ENCODE results near the gene PLD4.
"Not testable (repeated sequence)": the region's sequence is repeated elsewhere in the genome, so short reads cannot be mapped to it uniquely, and the experiment has no call there.

Gene PLD4

GRCh38 chr14:104880584-104881210 lies 44.0 kb upstream of the PLD4 start:
- Histone ChIP-seq H3K27ac (ENCODE audit: low read length) (no peak overlapping the region), H3K36me3 (ENCODE audit: insufficient read depth, low read depth, low read length) (peaks cover 5% of the 10 kb centered on the region; the same call in 1 of the 2 replicates), H3K4me1 (ENCODE audit: insufficient read depth, low read length) (no peaks in the 10 kb centered on the region)

GRCh38 chr14:104881369-104881979 lies 43.2 kb upstream of the PLD4 start:
- Histone ChIP-seq H3K4me3 (ENCODE audit: low read length) (no peak overlapping the region), H3K27ac (ENCODE audit: low read length) (no peak overlapping the region), H3K9me3 (ENCODE audit: insufficient read depth, low read depth, low read length) (no peaks in the 10 kb centered on the region), H3K4me1 (ENCODE audit: insufficient read depth, low read length) (no peaks in the 10 kb centered on the region), H3K27me3 (ENCODE audit: insufficient read depth, low read length) (no peaks in the 10 kb centered on the region), H3K9ac (ENCODE audit: low read depth, low read length) (no peak overlapping the region), H3K36me3 (ENCODE audit: insufficient read depth, low read depth, low read length) (peaks cover 5% of the 10 kb centered on the region; the same call in 1 of the 2 replicates)

More at GRCh38 chr14:104880584-104881210, 44.0 kb upstream of the PLD4 start:
- H3K9me3 ChIP-seq (ENCODE audit: insufficient read depth, low read depth, low read length), result no peaks in the 10 kb centered on the region
- H3K9ac ChIP-seq (ENCODE audit: low read depth, low read length), result no peak overlapping the region
- no peak overlapping the region for H3K4me3 ChIP-seq (ENCODE audit: low read length)
- no peaks in the 10 kb centered on the region for H3K27me3 ChIP-seq (ENCODE audit: insufficient read depth, low read length)

GRCh38 chr14:104882325-104882973 lies 42.2 kb upstream of the PLD4 start:
- no peak overlapping the region for H3K4me3 ChIP-seq (ENCODE audit: low read length)
- H3K4me1 ChIP-seq (ENCODE audit: insufficient read depth, low read length), result no peaks in the 10 kb centered on the region
- peaks cover 5% of the 10 kb centered on the region; the same call in 1 of the 2 replicates for H3K36me3 ChIP-seq (ENCODE audit: insufficient read depth, low read depth, low read length)
- no peaks in the 10 kb centered on the region for H3K27me3 ChIP-seq (ENCODE audit: insufficient read depth, low read length)
- no peaks in the 10 kb centered on the region for H3K9me3 ChIP-seq (ENCODE audit: insufficient read depth, low read depth, low read length)
- H3K27ac ChIP-seq (ENCODE audit: low read length), result no peak overlapping the region
- H3K9ac ChIP-seq (ENCODE audit: low read depth, low read length), result no peak overlapping the region

GRCh38 chr14:104882991-104883660 lies 41.6 kb upstream of the PLD4 start:
- Histone ChIP-seq H3K9ac (ENCODE audit: low read depth, low read length) (no peak overlapping the region), H3K27me3 (ENCODE audit: insufficient read depth, low read length) (no peaks in the 10 kb centered on the region), H3K27ac (ENCODE audit: low read length) (no peak overlapping the region), H3K4me3 (ENCODE audit: low read length) (no peak overlapping the region), H3K4me1 (ENCODE audit: insufficient read depth, low read length) (no peaks in the 10 kb centered on the region), H3K9me3 (ENCODE audit: insufficient read depth, low read depth, low read length) (no peaks in the 10 kb centered on the region), H3K36me3 (ENCODE audit: insufficient read depth, low read depth, low read length) (peaks cover 5% of the 10 kb centered on the region; the same call in 1 of the 2 replicates)

GRCh38 chr14:104883681-104884361 lies 40.9 kb upstream of the PLD4 start:
- H3K9me3 ChIP-seq (ENCODE audit: insufficient read depth, low read depth, low read length), result no peaks in the 10 kb centered on the region
- H3K9ac ChIP-seq (ENCODE audit: low read depth, low read length), result no peak overlapping the region
- no peak overlapping the region for H3K27ac ChIP-seq (ENCODE audit: low read length)
- no peaks in the 10 kb centered on the region for H3K4me1 ChIP-seq (ENCODE audit: insufficient read depth, low read length)
- peaks cover 5% of the 10 kb centered on the region; the same call in 1 of the 2 replicates for H3K36me3 ChIP-seq (ENCODE audit: insufficient read depth, low read depth, low read length)
- no peaks in the 10 kb centered on the region for H3K27me3 ChIP-seq (ENCODE audit: insufficient read depth, low read length)
- no peak overlapping the region for H3K4me3 ChIP-seq (ENCODE audit: low read length)

GRCh38 chr14:104884381-104884780 lies 40.3 kb upstream of the PLD4 start:
- H3K36me3 ChIP-seq (ENCODE audit: insufficient read depth, low read depth, low read length); H3K27ac ChIP-seq (ENCODE audit: low read length); H3K9ac ChIP-seq (ENCODE audit: low read depth, low read length); H3K27me3 ChIP-seq (ENCODE audit: insufficient read depth, low read length); H3K4me1 ChIP-seq (ENCODE audit: insufficient read depth, low read length); H3K9me3 ChIP-seq (ENCODE audit: insufficient read depth, low read depth, low read length); H3K4me3 ChIP-seq (ENCODE audit: low read length): not testable (repeated sequence)

GRCh38 chr14:104885031-104885972 lies 39.4 kb upstream of the PLD4 start:
- H3K27me3 ChIP-seq (ENCODE audit: insufficient read depth, low read length), result no peaks in the 10 kb centered on the region
- no peak overlapping the region for H3K27ac ChIP-seq (ENCODE audit: low read length)
- no peak overlapping the region for H3K9ac ChIP-seq (ENCODE audit: low read depth, low read length)
- H3K36me3 ChIP-seq (ENCODE audit: insufficient read depth, low read depth, low read length), result peaks cover 5% of the 10 kb centered on the region; the same call in 1 of the 2 replicates
- no peaks in the 10 kb centered on the region for H3K4me1 ChIP-seq (ENCODE audit: insufficient read depth, low read length)
- no peaks in the 10 kb centered on the region for H3K9me3 ChIP-seq (ENCODE audit: insufficient read depth, low read depth, low read length)
- H3K4me3 ChIP-seq (ENCODE audit: low read length), result no peak overlapping the region

GRCh38 chr14:104885973-104886689 lies 38.5 kb upstream of the PLD4 start:
- Histone ChIP-seq H3K27me3 (ENCODE audit: insufficient read depth, low read length) (no peaks in the 10 kb centered on the region), H3K9me3 (ENCODE audit: insufficient read depth, low read depth, low read length) (no peaks in the 10 kb centered on the region), H3K4me1 (ENCODE audit: insufficient read depth, low read length) (no peaks in the 10 kb centered on the region), H3K4me3 (ENCODE audit: low read length) (no peak overlapping the region), H3K36me3 (ENCODE audit: insufficient read depth, low read depth, low read length) (no peaks in the 10 kb centered on the region), H3K27ac (ENCODE audit: low read length) (no peak overlapping the region), H3K9ac (ENCODE audit: low read depth, low read length) (no peak overlapping the region)

GRCh38 chr14:104886690-104887622 lies 37.7 kb upstream of the PLD4 start:
- no peak overlapping the region for H3K4me3 ChIP-seq (ENCODE audit: low read length)
- H3K36me3 ChIP-seq (ENCODE audit: insufficient read depth, low read depth, low read length), result no peaks in the 10 kb centered on the region
- H3K4me1 ChIP-seq (ENCODE audit: insufficient read depth, low read length), result no peaks in the 10 kb centered on the region
- H3K9me3 ChIP-seq (ENCODE audit: insufficient read depth, low read depth, low read length), result no peaks in the 10 kb centered on the region
- no peak overlapping the region for H3K9ac ChIP-seq (ENCODE audit: low read depth, low read length)
- H3K27me3 ChIP-seq (ENCODE audit: insufficient read depth, low read length), result no peaks in the 10 kb centered on the region
- no peak overlapping the region for H3K27ac ChIP-seq (ENCODE audit: low read length)

All from iPS-20b (cell line).